GM18502 (cell line): ENCODE data around the gene PLA2G2E.
"Not testable (repeated sequence)": the region's sequence is repeated elsewhere in the genome, so short reads cannot be mapped to it uniquely, and the experiment has no call there.

ENCODE experiments used
- ATAC-seq: cut with Tn5 transposase; IDR thresholded peaks from one replicate; pipeline ENCODE4 v1.9.1; 2021; ENCODE audit warnings: mild to moderate bottlenecking; ENCODE audit not compliant: unreplicated experiment, poor library complexity

PLA2G2E gene

DNA sequence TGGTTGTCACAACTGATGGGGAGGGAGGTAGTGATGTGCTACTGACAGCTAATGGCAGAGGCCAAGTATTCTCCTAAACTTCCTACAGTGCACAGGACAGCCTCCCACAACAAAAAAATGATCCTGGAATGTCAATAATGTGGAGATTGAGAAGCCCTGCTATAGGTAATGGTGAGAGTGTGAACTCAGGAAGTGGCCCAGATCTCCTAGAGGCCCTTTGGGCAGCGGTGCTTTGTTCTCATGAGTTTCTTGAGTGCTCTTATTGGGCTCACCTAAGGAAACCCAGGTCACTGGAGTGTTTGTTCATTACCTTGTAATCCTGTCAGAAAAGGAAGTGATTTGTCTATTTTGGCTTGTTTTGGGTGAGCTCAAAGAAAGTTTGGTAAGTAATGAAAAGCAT, 35.3 kb downstream of the PLA2G2E start:
- no peak for ATAC-seq

DNA sequence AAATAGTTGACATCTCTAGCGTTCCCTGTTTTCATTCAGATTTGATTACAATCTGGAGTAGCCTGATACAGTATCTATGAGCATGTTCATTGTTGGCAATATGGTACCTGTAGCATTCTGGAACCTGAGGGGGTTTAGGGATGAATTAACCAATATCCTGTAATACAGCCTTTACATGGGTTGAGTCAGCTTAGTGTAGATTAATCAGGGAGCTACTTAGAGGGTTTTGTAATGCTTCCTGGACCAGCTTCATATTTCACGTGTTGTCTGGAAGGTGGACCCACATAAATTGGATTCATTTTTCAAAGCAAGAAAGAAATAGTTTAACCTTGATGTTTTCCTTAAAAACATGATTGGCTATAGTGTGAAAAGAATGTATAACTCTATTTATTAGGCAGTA, 37.6 kb downstream of the PLA2G2E start:
- ATAC-seq = no peak

DNA sequence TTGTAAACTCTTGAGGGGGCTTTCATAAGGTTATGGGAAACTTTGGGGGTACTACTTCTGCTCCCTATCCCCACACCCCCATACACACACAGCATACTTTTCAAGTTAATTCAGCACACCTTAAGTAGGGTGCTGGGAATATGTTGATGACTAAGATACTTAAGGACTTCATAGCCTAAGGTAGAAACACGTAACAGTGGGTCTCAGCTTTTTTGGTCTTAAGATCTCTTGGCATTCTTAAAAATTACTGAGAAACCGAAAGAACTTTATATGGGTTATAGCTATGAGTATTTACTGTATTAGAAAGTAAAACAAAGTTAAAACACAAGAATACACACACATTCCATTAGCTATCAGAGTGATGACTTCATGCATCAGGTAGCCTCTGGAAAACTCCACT, 39.1 kb downstream of the PLA2G2E start:
- no peak for ATAC-seq

DNA sequence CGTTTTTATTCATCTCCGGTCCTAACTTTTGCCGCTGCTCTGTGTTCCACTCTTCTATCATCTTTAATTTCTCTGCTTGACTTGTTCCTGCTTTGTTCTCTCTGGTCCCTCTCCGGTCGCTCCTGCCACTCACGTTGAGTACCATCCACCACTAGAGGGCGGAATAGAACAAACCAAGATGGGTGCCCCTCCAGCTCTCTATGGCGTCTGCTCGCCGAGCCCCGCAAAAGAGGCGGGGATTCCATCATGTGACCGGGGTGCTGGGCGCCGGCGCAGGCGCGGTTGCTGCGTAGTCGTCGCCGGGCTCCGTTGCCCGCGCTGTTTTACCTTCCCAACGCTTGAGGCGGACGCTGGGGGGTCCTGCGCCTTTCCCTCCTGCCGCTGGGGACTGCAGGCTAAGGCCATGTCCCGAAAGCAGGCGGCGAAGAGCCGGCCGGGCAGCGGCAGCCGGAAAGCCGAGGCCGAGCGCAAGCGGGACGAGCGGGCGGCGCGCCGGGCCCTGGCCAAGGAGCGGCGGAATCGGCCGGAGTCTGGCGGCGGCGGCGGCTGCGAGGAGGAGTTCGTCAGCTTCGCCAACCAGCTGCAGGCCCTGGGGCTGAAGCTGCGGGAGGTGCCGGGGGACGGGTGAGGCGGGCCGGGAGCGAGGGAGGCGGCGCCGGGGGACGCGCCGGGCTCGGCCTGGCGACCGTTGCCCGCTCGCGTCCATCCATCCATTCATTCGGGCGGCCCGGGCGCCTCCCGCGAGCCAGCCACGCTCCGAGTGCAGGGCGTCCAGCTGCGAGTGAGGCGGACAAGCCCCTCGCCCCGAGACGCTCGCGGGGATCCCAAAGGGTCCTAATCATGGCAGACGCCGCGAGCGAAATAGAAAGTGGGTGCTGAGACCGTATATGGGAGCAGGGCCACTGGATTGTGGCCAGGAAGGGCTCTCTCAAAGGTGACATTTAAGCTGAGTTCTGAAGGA, 41.0 kb downstream of the PLA2G2E start, which contains the start of gene OTUD3:
Gene OTUD3 (plus strand): TSS at position 285 of the 961 bp plus-strand sequence. CDS start 119 bp downstream, at position 404.
- peak; percentile 91 for ATAC-seq

DNA sequence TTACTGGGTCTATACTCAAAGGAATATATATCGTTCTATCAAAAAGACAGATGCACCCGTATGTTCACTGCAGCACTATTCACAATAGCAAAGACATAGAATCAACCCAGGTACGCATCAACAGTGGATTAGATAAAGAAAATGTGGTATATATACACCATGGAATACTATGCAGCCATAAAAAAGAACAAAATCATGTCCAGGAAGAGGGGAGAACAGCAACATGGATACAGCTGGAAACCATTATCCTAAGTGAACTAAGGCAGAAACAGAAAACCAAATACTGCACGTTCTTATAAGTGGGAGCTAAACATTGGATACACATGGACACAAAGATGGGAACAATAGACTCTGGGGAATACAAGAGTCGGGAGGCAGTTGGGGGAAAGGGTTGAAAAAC, 42.6 kb downstream of the PLA2G2E start:
- ATAC-seq = not testable (repeated sequence)

DNA sequence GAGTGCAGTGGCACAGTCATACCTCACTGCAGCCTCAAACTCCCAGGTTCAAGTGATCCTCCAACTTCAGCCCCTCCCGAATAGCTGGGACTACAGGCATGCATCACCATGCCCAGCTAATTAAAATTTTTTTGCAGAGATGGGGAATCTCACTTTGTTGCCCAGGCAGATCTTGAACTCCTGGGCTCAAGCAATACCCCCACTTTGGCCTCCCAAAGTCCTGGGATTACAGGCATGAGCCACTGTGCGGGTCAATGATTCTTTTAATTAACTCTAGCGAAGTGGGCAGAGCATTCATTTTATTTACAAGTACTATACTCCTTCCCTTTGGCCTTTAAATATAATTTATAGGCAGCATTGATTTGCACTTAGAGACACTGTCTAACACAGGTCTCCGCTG, 43.8 kb downstream of the PLA2G2E start:
- ATAC-seq = no peak

DNA sequence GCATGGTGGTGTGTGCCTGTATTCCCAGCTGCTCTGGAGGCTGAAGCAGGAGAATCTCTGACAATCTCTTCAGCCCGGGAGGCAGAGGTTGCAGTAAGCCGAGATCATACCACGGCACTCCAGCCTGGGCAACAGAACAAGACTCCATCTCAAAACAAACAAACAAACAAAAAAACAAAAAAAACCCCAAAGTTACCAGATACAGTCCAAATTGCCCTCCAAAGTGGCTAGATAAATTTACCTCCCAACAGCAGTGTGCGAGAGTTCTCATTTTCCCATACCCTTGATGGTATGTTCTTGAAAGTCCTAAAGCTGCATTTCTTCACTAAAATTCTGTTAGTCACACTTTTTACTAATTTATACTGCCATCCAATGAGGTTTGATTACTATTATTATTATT, 44.2 kb downstream of the PLA2G2E start:
- no peak for ATAC-seq

DNA sequence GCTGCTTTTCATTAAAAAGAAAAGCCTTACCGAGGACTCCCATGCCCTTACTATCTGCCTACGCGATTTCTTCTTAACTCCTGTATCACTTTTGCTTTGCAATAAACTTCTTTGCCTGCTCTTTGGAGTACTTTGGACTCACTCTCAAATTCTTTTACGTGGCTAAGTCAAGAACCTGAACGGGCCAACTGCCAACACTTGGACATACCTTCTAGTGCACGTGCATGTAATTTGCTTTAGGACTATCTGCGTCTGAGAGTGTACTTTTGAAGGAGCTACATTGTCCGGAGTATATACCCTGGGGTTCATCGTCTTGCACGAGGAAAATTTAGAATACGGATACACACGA, 44.8 kb downstream of the PLA2G2E start:
- ATAC-seq = no peak

DNA sequence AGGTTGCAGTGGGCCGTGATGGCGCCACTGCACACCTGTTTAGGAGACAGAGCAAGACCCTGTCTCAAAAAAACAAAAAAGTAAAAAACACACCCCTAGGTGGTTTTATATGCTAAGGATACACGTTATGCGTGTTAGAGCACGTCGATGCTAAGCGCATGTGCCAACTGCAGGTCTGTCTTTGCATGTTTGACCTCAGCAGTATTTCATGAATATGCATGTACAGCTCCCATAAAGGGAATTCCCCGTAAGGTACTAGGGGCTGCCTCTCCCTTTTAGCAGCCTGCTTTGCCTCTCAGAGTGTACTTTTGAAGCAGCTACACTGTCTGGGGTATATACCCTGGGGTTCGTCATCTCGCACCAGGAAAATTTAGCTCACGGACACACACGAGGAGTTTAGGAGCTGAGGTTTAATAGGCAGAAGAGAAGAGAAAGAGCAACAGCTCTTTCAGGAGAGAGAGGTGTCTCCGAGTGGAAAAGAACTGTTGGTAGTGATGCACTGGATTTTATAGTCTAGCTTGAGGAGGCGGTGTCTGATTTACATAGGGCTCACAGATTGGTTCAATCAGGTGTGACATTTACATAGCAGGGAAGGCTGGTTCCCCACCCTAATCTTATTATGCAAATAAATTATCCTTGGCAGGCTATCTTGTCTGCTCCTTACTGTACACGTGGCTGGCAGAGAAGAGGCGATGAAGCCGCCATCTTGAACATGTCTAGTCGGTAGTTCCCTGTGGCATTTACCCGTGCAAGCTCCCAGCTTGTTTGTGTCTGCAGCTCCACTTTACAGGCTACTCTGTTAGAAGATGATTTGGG, 45.4 kb downstream of the PLA2G2E start:
- no peak for ATAC-seq

DNA sequence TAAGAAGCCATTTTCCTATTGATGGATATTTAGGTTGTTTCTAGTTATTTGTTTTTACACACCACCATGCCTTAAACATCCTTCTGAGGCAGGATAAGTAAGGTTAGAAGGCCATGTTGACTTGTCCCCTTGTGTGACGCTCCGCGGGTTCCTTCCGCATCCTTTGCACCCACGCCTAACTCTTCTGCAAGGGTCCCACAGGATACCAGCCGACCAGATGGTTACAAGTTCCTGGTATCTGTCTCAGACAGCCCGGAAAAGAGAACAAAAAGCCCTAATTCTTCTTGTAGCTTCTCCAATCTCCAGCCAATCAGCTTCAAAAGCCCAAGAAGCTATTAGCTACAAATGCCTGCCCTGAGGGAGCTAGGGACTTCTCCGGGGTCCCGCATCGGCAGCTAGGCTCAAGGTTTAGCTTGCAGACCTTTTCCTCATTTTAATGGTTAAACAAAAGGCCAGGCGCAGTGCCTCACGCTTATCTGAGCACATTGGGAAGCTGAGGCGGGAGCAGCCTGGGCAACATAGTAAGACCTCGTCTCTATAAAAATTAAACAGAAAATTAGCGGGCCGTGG, 46.2 kb downstream of the PLA2G2E start:
- ATAC-seq = no peak

DNA sequence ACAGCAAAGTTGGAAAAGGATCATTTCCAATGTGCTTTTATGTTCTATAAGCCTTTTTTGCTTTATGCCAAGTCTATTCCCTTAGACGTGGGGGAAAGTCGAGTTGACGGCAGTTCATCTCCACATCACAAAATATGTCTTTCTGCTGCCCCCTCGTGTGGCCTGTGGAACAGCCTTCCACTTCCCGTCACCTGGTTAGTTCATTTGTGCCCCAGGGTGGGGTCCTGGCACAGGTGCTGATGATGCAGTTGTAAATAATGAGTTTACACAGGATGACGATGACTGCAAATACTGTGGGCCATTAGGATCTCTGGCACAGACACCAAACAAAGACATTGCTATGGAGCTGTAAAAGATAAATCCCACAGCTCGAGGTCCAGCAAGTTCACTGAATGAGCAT, 51.2 kb downstream of the PLA2G2E start:
- ATAC-seq = no peak
